ENCODE data around the gene ASB10.

ASB10 gene

GRCh38 chr7:151135866-151136843, 50.9 kb downstream of the ASB10 start:
- DNase-seq (ENCODE audit: insufficient read length, low spot score) (no peak), FAIRE-seq (no peak)
- no peak for TF ChIP-seq TAF1 (IDR thresholded peaks at IDR 0.05; ENCODE audit: low read depth, low read length)
- no peak for TF ChIP-seq PAX5 (IDR thresholded peaks at IDR 0.05; ENCODE audit: insufficient read depth, low read length, severe bottlenecking)
- no peak for TF ChIP-seq POLR2AphosphoS5 (IDR thresholded peaks at IDR 0.05; ENCODE audit: low read depth, low read length)
- TF ChIP-seq POU2F2 (IDR thresholded peaks at IDR 0.05; ENCODE audit: low read depth, low read length): no peak
- TF ChIP-seq POLR2A (IDR thresholded peaks at IDR 0.05; ENCODE audit: low read depth, low read length): no peak
- TF ChIP-seq SPI1 (IDR thresholded peaks at IDR 0.05; ENCODE audit: low read depth, low read length): no peak

GRCh38 chr7:151135525-151135845, 51.6 kb downstream of the ASB10 start:
- FAIRE-seq (no peak), DNase-seq (ENCODE audit: insufficient read length, low spot score) (no peak)
- no peak for TF ChIP-seq TAF1 (IDR thresholded peaks at IDR 0.05; ENCODE audit: low read depth, low read length)
- TF ChIP-seq POLR2A (IDR thresholded peaks at IDR 0.05; ENCODE audit: low read depth, low read length): no peak
- TF ChIP-seq PAX5 (IDR thresholded peaks at IDR 0.05; ENCODE audit: insufficient read depth, low read length, severe bottlenecking): no peak
- TF ChIP-seq SPI1 (IDR thresholded peaks at IDR 0.05; ENCODE audit: low read depth, low read length): no peak
- no peak for TF ChIP-seq POU2F2 (IDR thresholded peaks at IDR 0.05; ENCODE audit: low read depth, low read length)
- no peak for TF ChIP-seq POLR2AphosphoS5 (IDR thresholded peaks at IDR 0.05; ENCODE audit: low read depth, low read length)

GRCh38 chr7:151134743-151135524, 52.1 kb downstream of the ASB10 start:
- no peak for FAIRE-seq
- TF ChIP-seq POLR2A (IDR thresholded peaks at IDR 0.05; ENCODE audit: low read depth, low read length) (no peak), TAF1 (IDR thresholded peaks at IDR 0.05; ENCODE audit: low read depth, low read length) (no peak), PAX5 (IDR thresholded peaks at IDR 0.05; ENCODE audit: insufficient read depth, low read length, severe bottlenecking) (no peak), POLR2AphosphoS5 (IDR thresholded peaks at IDR 0.05; ENCODE audit: low read depth, low read length) (no peak), SPI1 (IDR thresholded peaks at IDR 0.05; ENCODE audit: low read depth, low read length) (no peak), POU2F2 (IDR thresholded peaks at IDR 0.05; ENCODE audit: low read depth, low read length) (no peak)

GRCh38 chr7:151133986-151134742, 52.9 kb downstream of the ASB10 start:
- FAIRE-seq (no peak), DNase-seq (ENCODE audit: insufficient read length, low spot score) (no peak)
- TF ChIP-seq PAX5 (IDR thresholded peaks at IDR 0.05; ENCODE audit: insufficient read depth, low read length, severe bottlenecking) (no peak), POLR2AphosphoS5 (IDR thresholded peaks at IDR 0.05; ENCODE audit: low read depth, low read length) (no peak), SPI1 (IDR thresholded peaks at IDR 0.05; ENCODE audit: low read depth, low read length) (no peak), TAF1 (IDR thresholded peaks at IDR 0.05; ENCODE audit: low read depth, low read length) (no peak), POLR2A (IDR thresholded peaks at IDR 0.05; ENCODE audit: low read depth, low read length) (no peak), POU2F2 (IDR thresholded peaks at IDR 0.05; ENCODE audit: low read depth, low read length) (no peak)

More at GRCh38 chr7:151134743-151135524, 52.1 kb downstream of the ASB10 start:
- DNase-seq (ENCODE audit: insufficient read length, low spot score): no peak

GRCh38 chr7:151133266-151133985, 53.6 kb downstream of the ASB10 start:
- DNase-seq (ENCODE audit: insufficient read length, low spot score) (no peak), FAIRE-seq (no peak)
- TF ChIP-seq POLR2A (IDR thresholded peaks at IDR 0.05; ENCODE audit: low read depth, low read length): no peak
- no peak for TF ChIP-seq POU2F2 (IDR thresholded peaks at IDR 0.05; ENCODE audit: low read depth, low read length)
- TF ChIP-seq PAX5 (IDR thresholded peaks at IDR 0.05; ENCODE audit: insufficient read depth, low read length, severe bottlenecking): no peak
- no peak for TF ChIP-seq POLR2AphosphoS5 (IDR thresholded peaks at IDR 0.05; ENCODE audit: low read depth, low read length)
- TF ChIP-seq TAF1 (IDR thresholded peaks at IDR 0.05; ENCODE audit: low read depth, low read length): no peak
- TF ChIP-seq SPI1 (IDR thresholded peaks at IDR 0.05; ENCODE audit: low read depth, low read length): no peak

GRCh38 chr7:151132461-151133205, 54.4 kb downstream of the ASB10 start:
- no peak for TF ChIP-seq PAX5 (IDR thresholded peaks at IDR 0.05; ENCODE audit: insufficient read depth, low read length, severe bottlenecking)
- TF ChIP-seq POLR2AphosphoS5 (IDR thresholded peaks at IDR 0.05; ENCODE audit: low read depth, low read length): no peak
- no peak for TF ChIP-seq TAF1 (IDR thresholded peaks at IDR 0.05; ENCODE audit: low read depth, low read length)
- no peak for TF ChIP-seq POU2F2 (IDR thresholded peaks at IDR 0.05; ENCODE audit: low read depth, low read length)
- TF ChIP-seq POLR2A (IDR thresholded peaks at IDR 0.05; ENCODE audit: low read depth, low read length): no peak
- no peak for TF ChIP-seq SPI1 (IDR thresholded peaks at IDR 0.05; ENCODE audit: low read depth, low read length)
- FAIRE-seq (no peak), DNase-seq (ENCODE audit: insufficient read length, low spot score) (no peak)

GRCh38 chr7:151131592-151132293, 55.3 kb downstream of the ASB10 start:
- DNase-seq (ENCODE audit: insufficient read length, low spot score) (no peak), FAIRE-seq (no peak)
- TF ChIP-seq POU2F2 (IDR thresholded peaks at IDR 0.05; ENCODE audit: low read depth, low read length) (no peak), SPI1 (IDR thresholded peaks at IDR 0.05; ENCODE audit: low read depth, low read length) (no peak), TAF1 (IDR thresholded peaks at IDR 0.05; ENCODE audit: low read depth, low read length) (no peak), POLR2A (IDR thresholded peaks at IDR 0.05; ENCODE audit: low read depth, low read length) (no peak), POLR2AphosphoS5 (IDR thresholded peaks at IDR 0.05; ENCODE audit: low read depth, low read length) (no peak), PAX5 (IDR thresholded peaks at IDR 0.05; ENCODE audit: insufficient read depth, low read length, severe bottlenecking) (no peak)
